Neural cell (in vitro differentiated cells): ENCODE data around the gene LLGL2. TPM values are rescaled to one million over a fixed set of nuclear protein-coding genes. Genes with fewer than 3 reads are reported as not detected.

Source experiments
- H2AFZ ChIP-seq: fragments of 200-600, 300-800 bp; sonication (generic), shearing (Covaris generic); 2 replicates; pipeline ENCODE4 v1.6.0; 2014; ENCODE audit warnings: low read depth, mild to moderate bottlenecking, antibody characterized with exemption, low read length, moderate library complexity
- H3F3A ChIP-seq: fragments of 200-600 bp; shearing (Covaris generic); 2 replicates; pipeline ENCODE4 v1.6.1; 2016; ENCODE audit warnings: mild to moderate bottlenecking, moderate library complexity, mixed read lengths, antibody characterized with exemption, low read length; ENCODE audit not compliant: insufficient read depth, poor library complexity, severe bottlenecking
- H3K27ac ChIP-seq: fragments of 200-600, 300-800 bp; sonication (generic), shearing (Covaris generic); 2 replicates; pipeline ENCODE4 v1.5.1; 2014; ENCODE audit warnings: mild to moderate bottlenecking, low read length, moderate library complexity
- H3K27me3 ChIP-seq: fragments of 300-800, 200-600 bp; sonication (generic), shearing (Covaris generic); 2 replicates; pipeline ENCODE4 v1.6.0; 2014; ENCODE audit warnings: mild to moderate bottlenecking, low read depth, low read length, moderate library complexity; ENCODE audit not compliant: insufficient read depth
- H3K36me3 ChIP-seq: fragments of 300-800, 200-600 bp; sonication (generic), shearing (Covaris generic); 2 replicates; pipeline ENCODE4 v1.5.1; 2014; ENCODE audit warnings: mild to moderate bottlenecking, antibody characterized with exemption, low read length, moderate library complexity; ENCODE audit not compliant: insufficient read depth
- H3K4me2 ChIP-seq: fragments of 300-800, 200-600 bp; sonication (generic), shearing (Covaris generic); 2 replicates; pipeline ENCODE4 v1.6.0; 2014; ENCODE audit warnings: mild to moderate bottlenecking, low read length
- H3K4me3 ChIP-seq: fragments of 300-800, 200-600 bp; sonication (generic), shearing (Covaris generic); 2 replicates; pipeline ENCODE4 v1.5.1; 2014; ENCODE audit warnings: mild to moderate bottlenecking, low read length, moderate library complexity
- H3K79me2 ChIP-seq: fragments of 200-600 bp; shearing (Covaris generic); replicated peaks from 2 replicates; pipeline ENCODE4 v1.6.0; 2014; ENCODE audit warnings: mild to moderate bottlenecking, low read length, moderate library complexity; ENCODE audit not compliant: insufficient read depth
- H3K9ac ChIP-seq: fragments of 300-800, 200-600 bp; sonication (generic), shearing (Covaris generic); 2 replicates; pipeline ENCODE4 v1.6.1; 2016; ENCODE audit warnings: mild to moderate bottlenecking, low read length, mixed read lengths
- H3K9me2 ChIP-seq: fragments of 200-600 bp; shearing (Covaris generic); 2 replicates; pipeline ENCODE4 v1.6.1; 2016; ENCODE audit warnings: mild to moderate bottlenecking, low read length, mixed read lengths; ENCODE audit not compliant: insufficient read depth
- H3K9me3 ChIP-seq: fragments of 200-600, 300-800 bp; sonication (generic), shearing (Covaris generic); 2 replicates; pipeline ENCODE4 v1.6.1; 2016; ENCODE audit warnings: mild to moderate bottlenecking, mixed run types, low read length, moderate library complexity, mixed read lengths
- H4K20me1 ChIP-seq: fragments of 200-600 bp; shearing (Covaris generic); 2 replicates; pipeline ENCODE4 v1.6.1; 2016; ENCODE audit warnings: mild to moderate bottlenecking, mixed run types; ENCODE audit not compliant: insufficient read depth
- CTCF ChIP-seq: fragments of 450-650 bp; IDR thresholded peaks from 2 replicates; pipeline ENCODE4 v1.5.1; 2014; ENCODE audit warnings: antibody characterized with exemption, mild to moderate bottlenecking, moderate library complexity; ENCODE audit not compliant: poor library complexity, severe bottlenecking
- EP300 ChIP-seq: fragments of 450-650 bp; conservative IDR thresholded peaks from 2 replicates; pipeline ENCODE4 v1.6.1; 2014; ENCODE audit warnings: antibody characterized with exemption, mild to moderate bottlenecking, moderate library complexity; ENCODE audit not compliant: poor library complexity, severe bottlenecking
- EZH2 ChIP-seq: fragments of 200-600, 300-800 bp; shearing (Covaris generic), sonication (generic); IDR thresholded peaks from 2 replicates; pipeline ENCODE4 v1.6.1; 2014; ENCODE audit warnings: antibody characterized with exemption, low read length, borderline replicate concordance, mild to moderate bottlenecking; ENCODE audit not compliant: insufficient read depth, poor library complexity, severe bottlenecking
- MXI1 ChIP-seq: fragments of 450-650 bp; conservative IDR thresholded peaks from 2 replicates; pipeline ENCODE4 v1.6.1; 2014; ENCODE audit warnings: antibody characterized with exemption, mild to moderate bottlenecking; ENCODE audit not compliant: poor library complexity, severe bottlenecking
- POLR2AphosphoS5 ChIP-seq: IDR thresholded peaks from 2 replicates; pipeline ENCODE4 v1.6.1; 2012
- RAD21 ChIP-seq: fragments of 450-650 bp; conservative IDR thresholded peaks from 2 replicates; pipeline ENCODE4 v1.6.1; 2014; ENCODE audit warnings: antibody characterized with exemption, mild to moderate bottlenecking, moderate library complexity
- REST ChIP-seq: IDR thresholded peaks from 2 replicates; pipeline ENCODE4 v1.6.1; 2012; ENCODE audit warnings: borderline replicate concordance
- SMC3 ChIP-seq: fragments of 450-650 bp; conservative IDR thresholded peaks from 2 replicates; pipeline ENCODE4 v1.6.1; 2014; ENCODE audit warnings: antibody characterized with exemption, mild to moderate bottlenecking, moderate library complexity; ENCODE audit not compliant: poor library complexity
- TAF1 ChIP-seq: IDR thresholded peaks from 2 replicates; pipeline ENCODE4 v1.6.1; 2012; ENCODE audit warnings: low read depth
- polyA plus RNA-seq: library from polyadenylated mRNA; depleted of rRNA; stranded (reverse); fragments of >200 nt; gene quantifications from 2 replicates; pipeline ENCODE4 v1.2.3, GENCODE V29; 2014

LLGL2 gene
- polyA plus RNA-seq, 1 donor from 2014 or later: 0.95 TPM

DNA sequence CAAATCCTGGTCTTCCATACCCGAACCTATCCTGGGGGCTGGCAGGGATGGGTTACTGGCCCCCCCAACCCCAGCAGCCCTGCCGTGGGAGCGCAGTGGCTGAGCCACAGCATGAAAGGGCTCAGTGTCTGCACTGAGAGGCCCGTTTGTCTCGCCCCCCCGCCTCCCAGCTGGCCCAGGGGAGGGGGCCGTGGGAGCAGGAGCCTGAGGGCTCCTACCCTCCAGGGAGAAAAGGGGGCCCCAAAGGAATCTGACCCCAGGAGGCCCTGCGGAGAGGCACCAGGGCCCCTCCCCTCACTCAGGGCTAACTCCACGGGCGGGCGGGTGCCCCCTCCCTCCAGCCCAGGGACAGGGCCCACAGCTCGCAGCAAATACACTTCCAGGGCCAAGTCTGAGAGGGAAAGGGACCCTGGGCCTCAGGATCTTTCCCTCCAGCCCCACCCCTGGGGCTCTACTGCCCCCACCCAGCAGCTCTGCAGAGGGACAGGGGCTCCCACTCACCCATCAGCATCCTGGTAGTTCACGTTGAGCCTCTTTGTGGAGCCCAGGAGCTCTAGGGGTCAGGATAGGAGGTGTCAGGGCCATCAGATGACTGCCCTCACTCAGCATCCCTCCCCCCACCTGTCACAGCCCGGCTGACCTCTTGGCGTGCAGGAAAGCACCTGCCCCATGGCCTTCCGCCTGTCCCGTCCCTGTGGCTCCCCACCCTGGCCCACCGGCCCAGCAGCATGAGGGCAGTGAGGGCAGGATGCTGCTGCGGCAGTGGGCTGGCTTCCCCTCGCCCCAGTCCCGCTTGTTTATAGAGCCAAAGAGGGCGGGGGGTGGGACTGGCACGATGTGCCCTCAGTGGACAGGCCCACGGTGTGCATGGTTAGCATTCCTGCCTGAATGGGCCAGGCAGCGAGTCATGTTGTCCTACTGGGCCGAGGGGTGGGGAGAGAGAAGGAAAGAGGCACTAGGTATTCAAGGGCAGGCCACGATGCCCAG is 17.5 kb upstream of the LLGL2 start:
- Histone ChIP-seq H4K20me1 (no peaks in the 10 kb centered on the region), H3K27ac (no peak overlapping the region), H3K4me2 (no peak overlapping the region), H3K36me3 (no peaks in the 10 kb centered on the region), H3K79me2 (peaks cover 2% of the 10 kb centered on the region), H3K9me3 (no peaks in the 10 kb centered on the region), H3K4me3 (no peak overlapping the region), H3K9ac (no peak overlapping the region), H3K9me2 (no peaks in the 10 kb centered on the region), H2AFZ (no peak overlapping the region), H3K27me3 (no peaks in the 10 kb centered on the region), H3F3A (no peaks in the 10 kb centered on the region)
- TF ChIP-seq EP300: no peak
- TF ChIP-seq MXI1: no peak
- TF ChIP-seq POLR2AphosphoS5: no peak
- no peak for TF ChIP-seq EZH2

DNA sequence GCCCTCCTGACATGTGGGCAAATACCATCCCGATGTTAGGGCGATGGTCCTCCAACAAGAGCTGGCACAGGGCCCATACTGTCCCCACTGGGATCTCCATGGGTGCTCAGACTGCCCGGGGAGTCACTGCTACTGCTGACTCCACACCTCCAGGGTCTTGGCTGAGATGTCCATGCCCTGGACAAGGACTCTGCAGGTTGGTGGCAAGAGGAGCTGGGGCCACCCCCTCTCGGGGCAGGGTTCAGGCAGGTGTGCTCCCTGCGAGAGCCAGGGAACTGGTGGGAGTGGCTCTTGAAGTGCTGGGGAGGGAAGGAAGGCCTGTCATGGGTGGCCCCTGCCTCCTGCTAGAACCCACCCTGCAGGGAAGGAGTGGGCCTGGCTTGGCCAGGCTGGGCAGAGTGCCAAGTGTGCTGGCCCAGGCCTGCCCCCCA is 16.6 kb upstream of the LLGL2 start:
- Histone ChIP-seq H3K4me2 (no peak overlapping the region), H3K9ac (no peak overlapping the region), H3K79me2 (peaks cover 6% of the 10 kb centered on the region), H3K4me3 (no peak overlapping the region), H3F3A (no peaks in the 10 kb centered on the region), H3K27me3 (no peaks in the 10 kb centered on the region), H4K20me1 (no peaks in the 10 kb centered on the region), H3K36me3 (no peaks in the 10 kb centered on the region), H3K9me2 (no peaks in the 10 kb centered on the region), H3K27ac (no peak overlapping the region), H2AFZ (no peak overlapping the region), H3K9me3 (no peaks in the 10 kb centered on the region)
- TF ChIP-seq MXI1 (no peak), TAF1 (no peak), CTCF (no peak), EZH2 (no peak), RAD21 (no peak), POLR2AphosphoS5 (no peak), SMC3 (no peak), EP300 (no peak), REST (no peak)
